Neural progenitor cell (in vitro differentiated cells): Measurements from ENCODE around the gene ZNF444. TPM values are rescaled to one million over a fixed set of nuclear protein-coding genes. Genes with fewer than 3 reads are reported as not detected.

Experiments
- DNase-seq: peaks from one replicate; pipeline ENCODE4 v3.0.0-alpha.2; 2016; ENCODE audit warnings: low spot score
- H2AFZ ChIP-seq: fragments of 200-600 bp; sonication (generic); replicated peaks from 2 replicates; pipeline ENCODE4 v1.6.1; 2016; ENCODE audit warnings: antibody characterized with exemption
- H3F3A ChIP-seq: fragments of 200-600 bp; sonication (generic); 2 replicates; pipeline ENCODE4 v1.6.1; 2016; ENCODE audit warnings: antibody characterized with exemption, low read depth
- H3K27ac ChIP-seq: fragments of 200-600 bp; sonication (generic); 2 replicates; pipeline ENCODE4 v1.5.1; 2016; ENCODE audit warnings: mild to moderate bottlenecking
- H3K27me3 ChIP-seq: fragments of 200-600 bp; sonication (generic); 2 replicates; pipeline ENCODE4 v1.6.1; 2016; ENCODE audit warnings: mild to moderate bottlenecking, moderate library complexity
- H3K36me3 ChIP-seq: fragments of 200-600 bp; sonication (generic); 2 replicates; pipeline ENCODE4 v1.5.1; 2016
- H3K4me1 ChIP-seq: fragments of 200-600 bp; sonication (generic); 2 replicates; pipeline ENCODE4 v1.6.1; 2016; ENCODE audit warnings: mixed run types
- H3K4me2 ChIP-seq: fragments of 200-600 bp; sonication (generic); 2 replicates; pipeline ENCODE4 v1.6.1; 2016
- H3K4me3 ChIP-seq: fragments of 200-600 bp; sonication (generic); 2 replicates; pipeline ENCODE4 v1.5.1; 2016
- H3K79me2 ChIP-seq: fragments of 200-600 bp; sonication (generic); 2 replicates; pipeline ENCODE4 v1.6.1; 2016; ENCODE audit warnings: low read depth
- H3K9ac ChIP-seq: fragments of 200-600 bp; sonication (generic); 2 replicates; pipeline ENCODE4 v1.6.1; 2016
- H3K9me3 ChIP-seq: fragments of 200-600 bp; sonication (generic); 2 replicates; pipeline ENCODE4 v1.5.1; 2016; ENCODE audit warnings: low read depth
- H4K20me1 ChIP-seq: fragments of 200-600 bp; sonication (generic); 2 replicates; pipeline ENCODE4 v1.6.1; 2016; ENCODE audit warnings: low read depth
- H3K27ac Mint-ChIP-seq: 3 replicates; pipeline ENCODE4 v1.8.0; 2021; ENCODE audit warnings: mixed read lengths
- H3K27me3 Mint-ChIP-seq: 2 replicates; pipeline ENCODE4 v1.8.0; 2022; ENCODE audit warnings: low read depth, mild to moderate bottlenecking, inconsistent platforms, moderate library complexity, mixed read lengths; ENCODE audit not compliant: insufficient read depth
- H3K36me3 Mint-ChIP-seq: 3 replicates; pipeline ENCODE4 v1.8.0; 2021; ENCODE audit warnings: mixed read lengths
- H3K4me1 Mint-ChIP-seq: 3 replicates; pipeline ENCODE4 v1.8.0; 2021; ENCODE audit warnings: mixed read lengths
- H3K4me3 Mint-ChIP-seq: 3 replicates; pipeline ENCODE4 v1.8.0; 2021; ENCODE audit warnings: mild to moderate bottlenecking, moderate library complexity, mixed read lengths
- H3K9me3 Mint-ChIP-seq: 3 replicates; pipeline ENCODE4 v1.8.0; 2020; ENCODE audit warnings: mixed read lengths
- EZH2 ChIP-seq: fragments of 200-600 bp; sonication (generic); IDR thresholded peaks from 2 replicates; pipeline ENCODE4 v1.6.1; 2017; ENCODE audit warnings: antibody characterized with exemption, mild to moderate bottlenecking, moderate library complexity
- EZH2phosphoT487 ChIP-seq: fragments of 200-600 bp; sonication (generic); IDR thresholded peaks from 2 replicates; pipeline ENCODE4 v1.6.1; 2017; ENCODE audit warnings: antibody characterized with exemption
- total RNA-seq: library from RNA; depleted of rRNA; stranded (reverse); fragments of >200 nt; gene quantifications from 2 replicates; pipeline ENCODE4 v1.2.3, GENCODE V29; 2015; ENCODE audit warnings: low replicate concordance
- TF ChIP-seq, protein P1 (sequence below): fragments of 200-600 bp; sonication (generic); IDR thresholded peaks from 2 replicates; pipeline ENCODE4 v1.5.1; 2017; ENCODE audit warnings: antibody characterized with exemption, mild to moderate bottlenecking

The ZNF444 gene
- total RNA-seq, 1 donor from 2014 or later = 7.0 TPM

DNA sequence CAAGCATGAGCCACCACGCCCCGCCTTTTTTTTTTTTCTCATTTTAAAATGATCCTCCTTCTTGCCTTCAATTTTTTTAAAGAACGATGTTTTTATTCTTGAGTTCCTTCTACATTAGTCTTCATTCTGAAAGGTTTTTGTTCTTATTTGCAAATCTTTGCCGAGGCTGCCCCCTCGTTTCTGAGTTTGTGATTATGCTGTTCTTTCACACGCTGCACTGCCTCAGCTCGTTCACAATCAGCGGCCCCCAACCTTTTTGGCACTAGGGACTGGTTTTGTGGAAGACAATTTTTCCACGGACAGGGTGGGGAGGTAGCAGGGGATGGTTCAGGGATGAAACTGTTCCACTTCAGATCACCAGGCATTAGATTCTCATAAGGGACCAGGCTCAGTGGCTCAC, 46.6 kb upstream of the ZNF444 start:
- H3K27me3 Mint-ChIP-seq = peaks cover 8% of the 10 kb centered on the region
- H2AFZ ChIP-seq = no peak overlapping the region
- no peak overlapping the region for H3K4me3 ChIP-seq
- H3K4me3 Mint-ChIP-seq = no peak overlapping the region
- H4K20me1 ChIP-seq = peaks cover 29% of the 10 kb centered on the region
- no peaks in the 10 kb centered on the region for H3F3A ChIP-seq
- no peak overlapping the region for H3K27ac Mint-ChIP-seq
- H3K9me3 Mint-ChIP-seq = peaks cover 20% of the 10 kb centered on the region
- no peaks in the 10 kb centered on the region for H3K9me3 ChIP-seq
- H3K36me3 Mint-ChIP-seq = peaks cover 48% of the 10 kb centered on the region
- H3K4me1 ChIP-seq = no peaks in the 10 kb centered on the region
- no peak for DNase-seq
- TF ChIP-seq EZH2phosphoT487 (no peak), EZH2 (no peak)
- TF ChIP-seq, protein P1, sequence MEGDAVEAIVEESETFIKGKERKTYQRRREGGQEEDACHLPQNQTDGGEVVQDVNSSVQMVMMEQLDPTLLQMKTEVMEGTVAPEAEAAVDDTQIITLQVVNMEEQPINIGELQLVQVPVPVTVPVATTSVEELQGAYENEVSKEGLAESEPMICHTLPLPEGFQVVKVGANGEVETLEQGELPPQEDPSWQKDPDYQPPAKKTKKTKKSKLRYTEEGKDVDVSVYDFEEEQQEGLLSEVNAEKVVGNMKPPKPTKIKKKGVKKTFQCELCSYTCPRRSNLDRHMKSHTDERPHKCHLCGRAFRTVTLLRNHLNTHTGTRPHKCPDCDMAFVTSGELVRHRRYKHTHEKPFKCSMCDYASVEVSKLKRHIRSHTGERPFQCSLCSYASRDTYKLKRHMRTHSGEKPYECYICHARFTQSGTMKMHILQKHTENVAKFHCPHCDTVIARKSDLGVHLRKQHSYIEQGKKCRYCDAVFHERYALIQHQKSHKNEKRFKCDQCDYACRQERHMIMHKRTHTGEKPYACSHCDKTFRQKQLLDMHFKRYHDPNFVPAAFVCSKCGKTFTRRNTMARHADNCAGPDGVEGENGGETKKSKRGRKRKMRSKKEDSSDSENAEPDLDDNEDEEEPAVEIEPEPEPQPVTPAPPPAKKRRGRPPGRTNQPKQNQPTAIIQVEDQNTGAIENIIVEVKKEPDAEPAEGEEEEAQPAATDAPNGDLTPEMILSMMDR = no peak
- H3K36me3 ChIP-seq = no peaks in the 10 kb centered on the region
- H3K27ac ChIP-seq = no peak overlapping the region
- no peaks in the 10 kb centered on the region for H3K27me3 ChIP-seq
- H3K79me2 ChIP-seq = peaks cover 72% of the 10 kb centered on the region
- no peaks in the 10 kb centered on the region for H3K4me1 Mint-ChIP-seq
- no peak overlapping the region for H3K4me2 ChIP-seq
- no peak overlapping the region for H3K9ac ChIP-seq

DNA sequence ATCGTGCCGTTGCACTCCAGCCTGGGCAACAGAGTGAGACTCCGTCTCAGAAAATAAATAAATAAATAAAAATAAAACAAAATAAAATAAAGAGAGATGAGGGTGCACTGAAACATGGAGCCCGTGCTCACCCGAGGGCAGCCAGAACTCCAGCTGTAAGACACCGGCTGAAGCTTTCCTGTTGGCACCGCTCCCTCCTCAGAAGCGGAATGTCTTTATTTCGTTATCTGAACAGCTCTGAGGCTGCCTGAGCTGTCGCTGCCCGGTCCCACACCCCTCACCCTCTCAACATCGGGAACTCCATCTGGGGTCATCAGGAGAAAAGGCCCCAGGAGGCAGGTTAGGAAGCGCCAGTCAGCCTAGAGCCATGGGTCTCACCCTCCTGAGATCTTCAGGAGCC, 44.4 kb upstream of the ZNF444 start:
- Histone ChIP-seq H3K4me1 (no peaks in the 10 kb centered on the region), H3K36me3 (no peaks in the 10 kb centered on the region), H2AFZ (no peak overlapping the region), H3K79me2 (peaks cover 58% of the 10 kb centered on the region), H4K20me1 (peaks cover 19% of the 10 kb centered on the region), H3K9ac (no peak overlapping the region), H3F3A (no peaks in the 10 kb centered on the region), H3K27me3 (no peaks in the 10 kb centered on the region), H3K9me3 (no peaks in the 10 kb centered on the region), H3K4me3 (no peak overlapping the region), H3K4me2 (no peak overlapping the region), H3K27ac (no peak overlapping the region)
- H3K9me3 Mint-ChIP-seq = peaks cover 20% of the 10 kb centered on the region
- no peak for DNase-seq
- H3K27me3 Mint-ChIP-seq = peaks cover 8% of the 10 kb centered on the region
- TF ChIP-seq EZH2phosphoT487 = no peak
- no peak for TF ChIP-seq EZH2
- TF ChIP-seq, protein P1 = no peak
- no peak overlapping the region for H3K4me3 Mint-ChIP-seq
- H3K27ac Mint-ChIP-seq = no peak overlapping the region
- peaks cover 3% of the 10 kb centered on the region for H3K4me1 Mint-ChIP-seq
- H3K36me3 Mint-ChIP-seq = peaks cover 46% of the 10 kb centered on the region

DNA sequence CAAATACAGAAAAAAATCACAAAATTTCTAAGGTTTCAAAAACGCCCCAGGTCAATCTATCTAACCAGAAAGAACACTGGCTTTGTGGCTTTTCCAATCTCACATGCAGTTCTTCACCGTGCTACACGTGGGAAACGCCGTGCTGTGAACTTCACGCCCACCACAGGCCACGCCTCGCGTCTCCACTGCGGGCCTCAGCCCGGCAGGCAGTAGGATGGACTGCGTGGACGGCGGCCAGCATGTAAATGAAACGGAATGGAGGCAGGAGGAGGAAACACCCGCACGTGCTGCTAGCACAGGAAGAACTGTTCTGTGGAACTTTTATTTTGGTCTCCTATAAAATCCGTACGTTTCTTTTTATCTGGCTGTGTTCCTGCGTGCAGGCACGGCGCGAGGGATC, 43.8 kb upstream of the ZNF444 start:
- TF ChIP-seq EZH2phosphoT487 (no peak), EZH2 (no peak)
- TF ChIP-seq, protein P1 = no peak
- Histone ChIP-seq H3K9ac (no peak overlapping the region), H3K27ac (no peak overlapping the region), H3F3A (no peaks in the 10 kb centered on the region), H3K79me2 (peaks cover 60% of the 10 kb centered on the region), H3K4me3 (no peak overlapping the region), H3K36me3 (no peaks in the 10 kb centered on the region), H2AFZ (no peak overlapping the region), H3K4me2 (no peak overlapping the region), H3K27me3 (no peaks in the 10 kb centered on the region), H3K4me1 (no peaks in the 10 kb centered on the region), H3K9me3 (no peaks in the 10 kb centered on the region), H4K20me1 (peaks cover 19% of the 10 kb centered on the region)
- Mint-ChIP-seq H3K27ac (no peak overlapping the region), H3K27me3 (peaks cover 8% of the 10 kb centered on the region), H3K9me3 (peaks cover 20% of the 10 kb centered on the region), H3K4me1 (peaks cover 3% of the 10 kb centered on the region), H3K36me3 (peaks cover 46% of the 10 kb centered on the region), H3K4me3 (no peak overlapping the region)
- no peak for DNase-seq
